Neuron (in vitro differentiated cells): ENCODE results near the gene ANKRD11.
"Not testable (repeated sequence)": the region's sequence is repeated elsewhere in the genome, so short reads cannot be mapped to it uniquely, and the experiment has no call there.

Experiments
- H2AFZ ChIP-seq: one replicate; pipeline ENCODE4 v1.6.1; 2013; ENCODE audit warnings: low read depth, mild to moderate bottlenecking, inconsistent platforms, low read length, moderate library complexity
- H3K27me3 ChIP-seq: one replicate; pipeline ENCODE4 v1.6.1; 2013; ENCODE audit warnings: low read length; ENCODE audit not compliant: insufficient read depth
- H3K36me3 ChIP-seq: one replicate; pipeline ENCODE4 v1.6.1; 2013; ENCODE audit warnings: low read length; ENCODE audit not compliant: insufficient read depth
- H3K4me1 ChIP-seq: one replicate; pipeline ENCODE4 v1.6.1; 2013; ENCODE audit warnings: low read length; ENCODE audit not compliant: insufficient read depth
- H3K4me3 ChIP-seq: 2 replicates; pipeline ENCODE4 v1.5.1; 2013; ENCODE audit warnings: mild to moderate bottlenecking, low read length, moderate library complexity
- H3K9me3 ChIP-seq: one replicate; pipeline ENCODE4 v1.6.1; 2013; ENCODE audit warnings: low read length

ANKRD11 gene

DNA sequence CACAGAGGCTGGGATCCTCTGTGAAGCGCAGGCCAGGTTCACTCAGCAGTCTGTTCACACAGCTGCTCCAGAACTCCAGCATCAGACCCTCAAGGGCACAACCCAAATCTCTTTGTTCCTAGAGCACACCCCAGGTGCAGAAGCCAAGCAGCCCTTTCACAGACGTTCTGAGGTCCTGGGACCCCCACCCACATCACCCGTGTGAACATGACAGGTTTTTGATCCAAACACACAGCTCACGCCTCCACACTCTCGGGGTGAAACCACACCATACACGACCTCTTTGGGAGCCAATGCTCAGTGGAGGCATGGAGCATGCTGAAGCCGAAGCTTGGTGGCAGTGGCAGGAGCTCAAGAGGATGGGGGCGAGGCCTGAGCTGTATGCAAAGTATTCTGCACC, 175.5 kb downstream of the ANKRD11 start:
- no peak overlapping the region for H2AFZ ChIP-seq
- H3K27me3 ChIP-seq = no peaks in the 10 kb centered on the region
- no peak overlapping the region for H3K4me3 ChIP-seq
- peaks cover 70% of the 10 kb centered on the region for H3K36me3 ChIP-seq
- no peaks in the 10 kb centered on the region for H3K4me1 ChIP-seq
- H3K9me3 ChIP-seq = peaks cover 10% of the 10 kb centered on the region

DNA sequence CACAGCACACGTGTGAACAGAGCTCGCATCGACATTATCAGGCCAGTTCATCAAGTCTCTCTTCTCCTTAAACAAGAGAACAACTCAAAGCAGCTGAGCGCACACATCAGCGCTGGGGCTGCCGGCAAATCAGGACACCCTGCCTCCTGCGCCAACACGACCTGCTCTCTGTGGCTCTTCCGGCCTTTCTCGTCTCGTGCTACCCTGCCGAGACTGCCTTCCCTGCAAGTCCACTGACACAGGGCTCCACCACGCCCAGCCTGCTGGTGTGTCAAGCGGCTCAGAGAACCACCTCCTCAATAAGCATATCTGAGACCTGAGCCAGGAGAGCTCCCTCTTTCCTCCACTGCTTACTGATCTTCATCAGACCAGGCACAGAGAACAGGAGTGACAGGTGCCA, 176.0 kb downstream of the ANKRD11 start:
- Histone ChIP-seq H2AFZ (no peak overlapping the region), H3K4me1 (no peaks in the 10 kb centered on the region), H3K36me3 (peaks cover 75% of the 10 kb centered on the region)

DNA sequence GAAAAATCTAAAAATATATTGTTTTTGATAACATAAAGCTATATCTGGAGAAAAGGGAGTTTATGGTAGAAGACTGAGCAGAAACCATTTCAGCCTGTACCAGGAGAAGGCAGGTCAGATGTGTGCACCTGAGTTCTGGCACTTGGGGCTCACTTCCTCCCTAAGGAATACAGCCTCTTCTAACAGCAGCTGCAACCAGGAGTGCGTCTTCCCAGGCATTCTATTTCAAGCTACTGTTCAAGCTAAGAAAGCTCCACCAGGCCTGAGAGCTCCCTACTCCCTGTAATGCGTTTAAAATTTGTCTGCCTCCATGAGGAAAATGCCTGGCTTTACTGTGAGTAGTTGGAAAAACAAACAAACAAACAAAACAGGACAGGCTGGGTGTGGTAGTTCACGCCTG, 176.8 kb downstream of the ANKRD11 start:
- Histone ChIP-seq H2AFZ (no peak overlapping the region), H3K27me3 (no peaks in the 10 kb centered on the region), H3K4me1 (no peaks in the 10 kb centered on the region), H3K36me3 (peaks cover 76% of the 10 kb centered on the region), H3K9me3 (peaks cover 10% of the 10 kb centered on the region), H3K4me3 (no peak overlapping the region)

More for the DNA sequence above, 176.0 kb downstream of the ANKRD11 start:
- Histone ChIP-seq H3K9me3 (peaks cover 10% of the 10 kb centered on the region), H3K27me3 (no peaks in the 10 kb centered on the region), H3K4me3 (no peak overlapping the region)

DNA sequence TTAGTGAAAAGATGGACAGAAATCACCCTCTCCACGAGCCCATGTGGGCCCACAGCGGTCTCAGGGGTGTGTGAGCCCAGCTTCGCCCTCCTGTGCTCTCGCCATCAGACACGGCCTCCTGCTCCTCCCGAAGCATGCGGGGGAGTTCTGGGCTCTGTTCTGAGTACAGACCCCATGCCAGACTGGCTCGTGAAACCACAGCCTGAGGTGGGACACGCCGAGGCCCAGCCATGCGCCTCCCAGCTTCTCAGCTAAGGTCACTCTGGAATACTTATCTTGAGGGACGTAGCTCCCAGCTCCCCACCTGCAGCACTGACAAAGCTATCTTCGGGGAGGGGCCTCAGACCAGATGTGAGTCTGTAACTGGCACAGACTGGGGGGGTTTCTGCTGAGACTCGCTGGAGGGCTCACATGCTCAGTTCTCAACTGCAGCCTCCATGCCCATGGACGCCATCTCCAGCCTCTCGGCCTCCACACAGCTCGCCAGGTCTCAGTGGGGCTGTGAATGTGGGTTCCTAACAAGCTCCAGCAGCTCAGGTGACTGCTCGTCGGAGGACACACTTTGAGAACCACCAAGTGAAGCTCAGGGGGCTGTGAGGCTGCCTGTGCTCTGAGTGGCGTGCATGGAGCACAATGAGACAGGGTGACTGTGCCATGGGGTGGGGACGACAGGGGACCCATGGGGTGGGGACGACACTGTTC, 177.6 kb downstream of the ANKRD11 start:
- no peak overlapping the region for H2AFZ ChIP-seq
- no peaks in the 10 kb centered on the region for H3K27me3 ChIP-seq
- H3K4me1 ChIP-seq = no peaks in the 10 kb centered on the region
- peaks cover 6% of the 10 kb centered on the region for H3K9me3 ChIP-seq
- peaks cover 76% of the 10 kb centered on the region for H3K36me3 ChIP-seq
- H3K4me3 ChIP-seq = no peak overlapping the region

DNA sequence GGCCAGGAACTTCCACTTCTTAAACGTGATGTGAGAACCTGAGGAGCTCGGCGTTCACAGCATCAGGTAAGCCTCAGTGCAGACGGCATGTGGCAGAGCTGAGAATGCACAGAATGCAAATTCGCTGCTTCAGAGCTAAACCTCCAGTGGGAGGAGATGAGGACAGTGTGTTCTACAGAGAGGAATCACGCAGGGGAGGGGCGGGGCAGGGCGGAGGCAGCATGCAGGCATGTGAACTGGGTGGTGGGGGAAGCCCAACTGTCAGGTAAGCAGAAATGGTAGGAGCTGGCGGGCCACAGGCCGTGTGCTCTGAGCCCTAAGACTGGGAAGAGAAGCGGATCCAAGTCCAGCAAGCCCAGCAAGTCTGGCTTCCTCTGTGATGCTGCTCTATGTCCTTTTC, 178.2 kb downstream of the ANKRD11 start:
- no peaks in the 10 kb centered on the region for H3K27me3 ChIP-seq
- no peak overlapping the region for H3K4me3 ChIP-seq
- H2AFZ ChIP-seq = no peak overlapping the region
- no peaks in the 10 kb centered on the region for H3K4me1 ChIP-seq
- peaks cover 73% of the 10 kb centered on the region for H3K36me3 ChIP-seq
- H3K9me3 ChIP-seq = peaks cover 6% of the 10 kb centered on the region

DNA sequence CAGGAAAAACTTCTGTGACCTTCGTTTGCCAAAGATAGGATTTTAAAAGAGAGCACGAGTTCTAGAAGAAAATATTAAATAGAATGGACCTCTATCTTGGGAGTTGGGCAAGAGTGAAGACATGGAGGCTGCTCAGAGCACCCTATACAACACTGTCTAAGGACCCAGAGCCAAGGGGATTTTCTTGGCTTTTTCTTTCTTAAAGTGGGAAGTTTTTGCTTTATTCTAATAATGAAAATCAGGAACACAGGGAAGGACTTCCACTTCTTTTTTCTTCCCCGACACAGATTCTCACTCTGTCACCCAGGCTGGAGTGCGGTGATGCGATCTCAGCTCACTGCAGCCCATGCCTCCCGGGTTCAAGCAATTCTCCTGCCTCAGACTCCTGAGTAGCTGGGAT, 178.7 kb downstream of the ANKRD11 start:
- H3K4me3 ChIP-seq = no peak overlapping the region
- no peak overlapping the region for H2AFZ ChIP-seq
- no peaks in the 10 kb centered on the region for H3K4me1 ChIP-seq
- peaks cover 7% of the 10 kb centered on the region for H3K9me3 ChIP-seq
- peaks cover 67% of the 10 kb centered on the region for H3K36me3 ChIP-seq
- no peaks in the 10 kb centered on the region for H3K27me3 ChIP-seq

DNA sequence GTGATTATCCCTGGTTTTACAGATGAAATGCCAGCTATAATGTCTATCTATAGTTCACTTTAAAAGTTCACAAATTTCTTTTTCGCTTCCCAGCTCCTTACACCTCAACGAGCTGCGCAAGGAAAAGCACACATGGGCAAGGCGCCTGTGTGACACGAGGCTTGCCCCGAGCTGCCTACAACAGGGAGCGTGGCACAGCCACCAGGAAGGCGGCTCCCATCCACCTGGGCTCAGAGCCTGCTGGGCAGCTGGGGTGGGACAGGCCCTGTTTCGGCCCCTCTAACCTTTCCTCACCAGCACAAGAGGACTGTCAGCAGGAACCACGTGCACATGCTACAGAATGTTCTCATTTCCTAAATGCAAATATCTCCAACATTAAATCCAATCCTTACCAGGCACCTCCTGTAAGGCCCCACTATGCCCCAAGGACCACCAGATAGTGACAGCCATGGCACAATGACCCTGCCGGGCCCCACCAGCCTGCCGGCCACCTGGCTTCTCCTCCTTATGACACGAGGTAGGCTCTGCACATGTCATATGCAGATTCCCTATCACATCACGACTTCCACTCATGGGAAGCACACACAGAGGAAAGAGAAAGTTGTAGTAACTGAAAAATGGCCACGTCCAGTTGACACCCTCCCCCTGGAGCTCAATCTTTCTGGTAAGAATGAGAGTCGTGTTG, 180.8 kb downstream of the ANKRD11 start:
- Histone ChIP-seq H3K9me3 (peaks cover 7% of the 10 kb centered on the region), H3K4me3 (no peak overlapping the region), H2AFZ (no peak overlapping the region), H3K27me3 (no peaks in the 10 kb centered on the region), H3K36me3 (peaks cover 57% of the 10 kb centered on the region), H3K4me1 (no peaks in the 10 kb centered on the region)

DNA sequence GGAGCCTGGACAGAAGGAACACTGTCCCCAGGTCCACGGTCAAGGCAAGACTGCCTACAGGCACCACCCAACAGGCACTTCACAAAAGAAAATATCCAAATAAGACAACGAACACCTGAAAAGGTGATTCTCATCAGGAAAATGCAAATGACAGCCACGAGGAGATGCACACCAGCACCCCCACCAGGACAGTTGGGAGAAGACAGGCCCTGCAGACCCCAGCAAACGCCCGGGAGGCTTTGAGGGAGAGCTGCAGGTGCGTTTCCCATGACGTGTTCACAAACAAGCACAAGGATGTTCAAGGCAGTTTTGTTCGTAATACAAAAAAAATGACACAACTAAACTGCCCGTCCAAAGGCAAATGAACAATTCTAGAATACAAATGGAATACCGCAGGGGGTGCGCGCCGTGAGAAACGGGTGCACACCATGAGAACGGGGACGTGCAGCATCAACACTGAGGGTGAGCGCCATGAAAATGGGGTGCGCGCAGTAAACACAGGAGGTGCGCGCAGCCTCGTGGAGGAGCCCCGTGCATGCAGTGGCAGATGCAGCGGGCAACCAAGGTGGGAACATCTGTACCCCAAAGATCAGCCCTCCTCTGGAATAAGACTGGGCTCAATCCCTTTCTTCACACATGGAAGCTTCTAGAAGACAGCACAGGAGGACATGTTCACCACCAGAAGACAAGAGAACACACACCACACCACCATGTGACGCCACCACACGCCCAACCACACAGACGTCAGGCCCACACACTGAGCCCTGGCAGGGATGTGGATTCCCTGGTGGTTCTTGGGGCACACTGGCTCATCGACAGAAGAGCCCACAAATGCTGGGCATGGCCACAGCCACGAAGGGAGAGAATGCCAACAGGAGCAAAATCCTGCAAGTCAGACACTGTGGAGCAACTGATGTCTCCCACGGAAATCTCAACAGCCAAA, 181.7 kb downstream of the ANKRD11 start:
- Histone ChIP-seq H3K36me3 (peaks cover 59% of the 10 kb centered on the region), H3K4me3 (no peak overlapping the region), H3K4me1 (no peaks in the 10 kb centered on the region), H2AFZ (no peak overlapping the region), H3K27me3 (no peaks in the 10 kb centered on the region), H3K9me3 (peaks cover 7% of the 10 kb centered on the region)

DNA sequence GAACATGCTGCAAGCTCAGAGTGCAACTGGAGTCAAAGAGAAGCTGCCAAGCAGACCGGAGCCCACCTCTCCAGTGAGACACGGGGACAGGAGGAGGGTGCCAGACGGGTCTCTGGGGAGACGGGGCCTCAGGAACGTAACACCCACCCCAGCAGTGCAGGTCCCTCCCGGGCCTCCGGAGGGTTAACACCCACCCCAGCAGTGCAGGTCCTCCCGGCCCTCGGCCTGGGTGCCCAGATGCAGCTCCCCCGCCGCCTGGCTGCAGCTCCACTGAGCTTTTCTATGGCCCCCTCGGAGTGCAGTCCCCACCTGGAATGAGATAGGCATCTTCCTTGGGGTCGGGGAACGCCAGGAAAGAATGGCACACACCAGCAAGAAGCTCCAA, 182.9 kb downstream of the ANKRD11 start:
- peaks cover 59% of the 10 kb centered on the region for H3K36me3 ChIP-seq
- H3K9me3 ChIP-seq = peaks cover 7% of the 10 kb centered on the region
- no peak overlapping the region for H3K4me3 ChIP-seq
- no peak overlapping the region for H2AFZ ChIP-seq
- H3K4me1 ChIP-seq = no peaks in the 10 kb centered on the region
- no peaks in the 10 kb centered on the region for H3K27me3 ChIP-seq

DNA sequence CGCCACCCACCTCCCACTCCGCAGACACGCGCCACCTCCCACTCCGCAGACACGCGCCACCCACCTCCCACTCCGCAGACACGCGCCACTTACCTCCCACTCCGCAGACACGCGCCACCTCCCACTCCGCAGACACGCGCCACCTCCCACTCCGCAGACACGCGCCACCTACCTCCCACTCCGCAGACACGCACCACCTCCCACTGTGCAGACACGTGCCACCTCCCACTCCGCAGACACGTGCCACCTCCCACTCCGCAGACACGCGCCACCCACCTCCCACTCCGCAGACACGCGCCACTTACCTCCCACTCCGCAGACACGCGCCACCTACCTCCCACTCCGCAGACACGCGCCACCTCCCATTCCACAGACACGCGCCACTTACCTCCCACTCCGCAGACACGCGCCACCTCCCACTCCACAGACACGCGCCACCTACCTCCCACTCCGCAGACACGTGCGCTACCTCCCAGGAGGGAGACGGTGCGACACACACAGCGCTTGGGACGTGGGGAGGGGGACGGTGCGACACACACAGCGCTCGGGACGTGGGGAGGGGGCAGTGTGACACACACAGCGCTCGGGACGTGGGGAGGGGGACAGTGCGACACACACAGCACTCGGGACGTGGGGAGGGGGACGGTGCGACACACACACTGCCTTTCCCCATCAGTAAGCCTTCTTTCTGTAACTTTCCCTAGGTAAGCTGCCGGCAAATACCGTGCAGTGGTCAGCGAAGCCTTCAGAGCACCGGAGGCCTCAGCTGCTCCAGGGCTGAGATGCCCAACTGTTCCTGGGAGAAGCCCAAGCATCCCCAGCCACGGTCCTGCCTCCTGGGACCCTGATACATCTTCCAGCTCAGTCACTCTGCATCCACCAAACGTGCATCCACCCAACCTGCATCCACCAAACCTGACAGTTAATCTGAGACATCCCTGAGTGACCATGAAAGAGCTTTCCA, 183.6 kb downstream of the ANKRD11 start:
- peaks cover 54% of the 10 kb centered on the region for H3K36me3 ChIP-seq
- not testable (repeated sequence) for H3K4me1 ChIP-seq, H3K4me3 ChIP-seq, H3K9me3 ChIP-seq, H2AFZ ChIP-seq, H3K27me3 ChIP-seq

DNA sequence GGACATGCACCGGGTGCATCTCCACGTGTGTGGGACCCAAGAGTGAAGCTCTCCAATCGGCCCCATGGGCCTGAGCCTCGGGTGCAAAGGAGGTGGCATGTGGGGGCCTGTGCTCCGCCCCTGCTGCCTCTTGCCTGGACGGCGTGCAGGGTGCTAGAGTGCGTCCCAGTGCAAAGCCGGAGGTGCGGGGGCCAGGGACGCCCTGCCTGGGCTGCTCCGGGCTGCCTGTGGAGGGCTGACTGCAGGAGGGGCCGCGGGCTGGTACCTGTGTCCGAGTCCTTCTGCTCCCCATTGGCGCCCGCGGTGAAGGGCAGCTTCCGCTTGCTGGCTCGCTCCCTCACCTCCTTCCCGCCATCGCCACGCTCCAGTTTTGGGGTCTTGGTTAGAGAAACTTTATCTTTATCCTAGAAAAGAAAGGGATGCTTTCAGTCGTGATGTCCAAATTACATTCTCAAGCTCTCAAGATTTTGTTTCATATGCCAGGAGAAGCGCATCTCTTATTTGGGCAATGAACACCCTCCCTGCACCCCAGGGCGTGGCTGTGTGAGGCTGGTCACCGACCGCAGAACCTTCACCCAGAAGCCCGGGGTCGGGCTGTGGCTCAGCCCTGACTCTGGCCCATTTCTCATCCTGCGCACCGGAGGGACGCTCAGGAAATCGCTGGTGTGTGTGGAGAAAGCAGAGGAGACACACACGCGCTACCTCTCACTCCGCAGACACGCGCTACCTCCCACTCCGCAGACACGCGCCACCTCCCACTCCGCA, 185.2 kb downstream of the ANKRD11 start:
- Histone ChIP-seq H3K4me3 (no peak overlapping the region), H3K9me3 (peaks cover 2% of the 10 kb centered on the region), H2AFZ (no peak overlapping the region), H3K4me1 (peaks cover 8% of the 10 kb centered on the region), H3K27me3 (no peaks in the 10 kb centered on the region), H3K36me3 (peaks cover 45% of the 10 kb centered on the region)
